Umbilical cord (tissue), 2 donors: ENCODE measurements around the gene PRRC1. TPM values are rescaled to one million over a fixed set of nuclear protein-coding genes. Genes with fewer than 3 reads are reported as not detected.
"Not testable (repeated sequence)": the region's sequence is repeated elsewhere in the genome, so short reads cannot be mapped to it uniquely, and the experiment has no call there.

Experiments used
- DNase-seq: peaks from one replicate; pipeline ENCODE4 v3.0.0-alpha.2; 2015; ENCODE audit warnings: low spot score
- total RNA-seq: library from RNA; depleted of rRNA; stranded (reverse); fragments of >200 nt; gene quantifications from one replicate; pipeline ENCODE4 v1.2.3, GENCODE V29; 2014; ENCODE audit warnings: low replicate concordance; ENCODE audit not compliant: insufficient read depth

Gene PRRC1
- total RNA-seq: 46.5 TPM

DNA sequence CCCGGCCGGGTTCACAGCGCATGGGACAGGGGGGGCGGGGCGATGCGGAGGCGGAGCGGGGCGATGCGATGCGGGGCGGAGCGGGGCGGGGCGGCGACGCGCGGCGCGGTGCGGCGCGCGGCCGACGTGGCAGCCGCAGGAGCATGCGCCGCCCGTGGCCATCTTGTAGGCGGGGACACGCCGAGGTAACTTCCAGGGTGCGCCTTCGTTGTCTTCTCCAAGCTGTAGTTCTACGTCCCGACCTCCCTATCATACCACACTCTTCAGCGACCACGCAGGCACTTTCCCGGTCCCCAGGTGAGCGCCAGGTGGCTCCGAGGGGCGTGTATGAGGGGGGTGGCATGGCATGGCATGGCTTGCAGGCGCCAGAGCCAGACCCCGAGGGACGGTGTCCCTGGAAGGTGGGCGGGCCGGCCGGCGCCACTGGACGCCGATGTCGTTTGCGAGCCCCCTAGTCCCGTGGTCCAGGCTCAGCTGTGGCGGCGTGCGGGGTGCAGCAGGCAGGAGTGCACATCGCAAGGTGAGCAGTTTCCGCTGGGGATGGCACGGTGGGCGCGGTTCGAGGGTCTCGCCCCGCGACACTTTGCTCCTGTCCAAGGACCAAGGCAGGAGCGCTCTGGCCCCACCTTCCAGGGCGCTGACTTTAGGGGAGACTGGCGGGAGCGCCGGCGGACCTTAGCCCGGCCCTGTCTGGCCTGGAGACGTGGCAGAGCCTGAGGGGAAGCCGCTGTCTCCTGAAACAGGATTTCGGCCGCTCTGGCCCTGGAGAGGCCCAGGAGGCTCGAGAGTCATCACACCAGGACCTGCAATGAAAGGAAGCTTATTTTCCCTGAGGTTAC, at the start of gene PRRC1:
TSS of gene PRRC1 (plus strand) at position 161 of the 839 bp plus-strand sequence. CDS start 5,840 bp downstream, outside the sequence.
- DNase-seq: peak; percentile 87

GRCh38 chr5:127471211-127471610, 46.2 kb upstream of the PRRC1 start:
- DNase-seq: no peak

DNA sequence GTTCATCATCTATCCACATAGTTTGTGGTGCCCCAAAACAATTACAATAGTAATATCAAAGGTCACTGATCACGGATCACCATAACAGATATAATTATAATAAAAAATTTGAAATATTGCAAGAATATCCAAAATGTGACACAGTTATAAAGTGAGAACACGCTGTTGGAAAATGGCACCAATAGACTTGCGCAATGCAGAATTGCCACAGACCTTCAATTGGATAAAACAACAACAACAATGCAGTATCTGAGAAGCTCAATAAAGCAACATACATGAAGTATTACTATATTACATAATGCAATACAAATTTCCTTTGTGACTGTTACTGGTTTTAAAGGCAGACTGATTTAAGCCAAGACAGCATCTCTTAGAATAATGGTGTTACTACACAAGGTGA, 44.7 kb upstream of the PRRC1 start:
- no peak for DNase-seq

GRCh38 chr5:127486471-127486870, 31.0 kb upstream of the PRRC1 start:
- DNase-seq: no peak

- DNase-seq: peak; percentile 63
Observed at GRCh38 chr5:127492854-127493738, 24.3 kb upstream of the PRRC1 start.

- DNase-seq: no peak
Observed at GRCh38 chr5:127498548-127498947, 18.9 kb upstream of the PRRC1 start.

DNA sequence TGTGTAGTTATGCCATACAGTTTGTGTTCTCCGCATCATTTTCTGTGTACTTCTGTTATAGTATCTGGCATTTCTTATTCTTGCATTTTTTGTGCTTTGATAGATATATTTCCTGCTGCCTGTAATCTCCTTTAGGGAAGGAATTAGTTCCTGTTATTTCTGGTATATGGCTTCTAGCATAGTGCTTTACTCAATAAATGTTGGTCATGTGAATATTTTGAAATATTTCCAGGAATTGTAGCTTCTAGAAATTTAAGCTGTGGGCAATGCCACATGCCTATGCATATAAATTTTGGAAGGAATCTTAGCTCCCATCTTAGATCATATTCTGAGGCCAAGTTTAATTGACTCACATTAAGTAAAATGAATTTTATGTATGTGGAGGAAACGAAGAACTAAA, 11.5 kb upstream of the PRRC1 start:
- no peak for DNase-seq

- DNase-seq: no peak
Observed at GRCh38 chr5:127506616-127507015, 10.8 kb upstream of the PRRC1 start.

DNA sequence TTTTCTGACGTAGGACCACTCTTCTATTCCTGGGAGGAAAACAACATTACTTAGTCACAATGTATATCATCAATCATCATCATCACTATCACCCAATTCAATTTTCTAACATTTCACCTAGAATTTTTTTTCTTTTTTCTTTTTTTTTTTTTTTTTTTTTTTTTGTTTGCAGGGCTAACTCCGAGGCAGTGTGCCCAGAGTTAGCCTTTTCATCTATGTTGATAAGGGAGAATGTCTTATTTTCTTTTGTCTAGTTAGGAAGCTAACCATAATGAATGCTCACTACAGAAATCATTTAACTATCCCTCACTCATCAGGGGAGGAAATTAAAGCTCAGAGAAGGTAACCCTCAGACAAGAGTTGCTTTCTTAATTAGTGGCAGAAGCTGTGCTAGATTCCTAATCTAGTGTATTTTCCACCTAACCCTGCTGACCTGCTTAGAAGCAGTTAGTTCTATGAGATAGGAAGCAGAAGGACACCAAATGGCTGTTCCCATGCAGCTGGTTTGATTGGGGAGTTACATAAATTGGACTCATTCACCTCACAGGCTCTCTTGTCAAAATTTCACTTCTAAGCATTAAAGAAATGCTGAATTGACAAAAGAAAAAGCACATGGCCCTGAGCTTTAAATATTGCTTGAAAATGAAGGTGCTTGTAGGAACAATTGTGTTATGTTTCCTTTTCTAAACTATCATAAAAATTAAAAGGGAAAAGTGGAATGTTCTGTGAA, 8.6 kb upstream of the PRRC1 start:
- no peak for DNase-seq

- DNase-seq: no peak
Observed at GRCh38 chr5:127513408-127513970, 4.0 kb upstream of the PRRC1 start.

- no peak for DNase-seq
Observed at GRCh38 chr5:127514816-127515215, 2.6 kb upstream of the PRRC1 start.

- DNase-seq: no peak
Observed at GRCh38 chr5:127515693-127516440, 1.6 kb upstream of the PRRC1 start.

DNA sequence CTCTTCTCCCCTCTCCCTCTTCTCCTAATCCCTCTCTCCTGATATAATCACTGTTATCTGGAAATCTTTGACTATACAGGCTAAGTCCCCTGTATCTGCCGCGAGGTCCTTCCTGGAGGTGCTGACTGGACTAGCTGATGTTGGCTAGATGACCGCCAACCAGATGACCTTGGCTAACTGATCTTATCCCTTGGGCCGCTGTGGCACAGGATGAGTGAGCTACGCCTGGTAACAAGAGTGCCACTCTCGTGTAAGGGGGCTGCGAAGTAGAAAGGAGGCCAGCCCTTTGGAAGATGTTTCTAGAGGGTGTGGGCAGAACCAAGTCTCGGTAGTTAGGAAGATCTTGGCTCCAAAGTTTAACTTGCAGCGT, 345 bp upstream of the PRRC1 start:
- DNase-seq: no peak

- no peak for DNase-seq
Observed at GRCh38 chr5:127518319-127518621, 830 bp downstream of the PRRC1 start.

- DNase-seq: no peak
Observed at GRCh38 chr5:127519527-127519926, 2.1 kb downstream of the PRRC1 start.

GRCh38 chr5:127521138-127521770, 3.8 kb downstream of the PRRC1 start:
- no peak for DNase-seq

DNA sequence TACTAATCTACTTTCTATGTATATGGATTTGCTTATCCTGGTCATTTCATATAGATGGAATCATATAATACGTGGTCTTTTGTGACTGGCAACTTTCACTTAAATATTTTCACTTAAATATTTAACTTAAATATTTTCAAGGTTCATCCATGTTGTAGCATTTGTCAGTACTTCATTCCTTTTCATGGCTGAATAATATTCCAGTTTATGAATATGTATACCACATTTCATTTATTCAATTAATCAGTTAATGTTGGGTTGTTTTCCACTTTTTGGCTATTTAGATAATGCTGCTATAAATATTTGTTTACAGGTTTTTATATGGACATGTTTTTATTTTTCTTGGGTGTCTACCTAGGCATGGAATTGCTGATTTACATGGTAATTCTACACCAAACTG, 7.7 kb downstream of the PRRC1 start:
- no peak for DNase-seq

- DNase-seq: no peak
Observed at GRCh38 chr5:127529904-127530682, 12.7 kb downstream of the PRRC1 start.

DNA sequence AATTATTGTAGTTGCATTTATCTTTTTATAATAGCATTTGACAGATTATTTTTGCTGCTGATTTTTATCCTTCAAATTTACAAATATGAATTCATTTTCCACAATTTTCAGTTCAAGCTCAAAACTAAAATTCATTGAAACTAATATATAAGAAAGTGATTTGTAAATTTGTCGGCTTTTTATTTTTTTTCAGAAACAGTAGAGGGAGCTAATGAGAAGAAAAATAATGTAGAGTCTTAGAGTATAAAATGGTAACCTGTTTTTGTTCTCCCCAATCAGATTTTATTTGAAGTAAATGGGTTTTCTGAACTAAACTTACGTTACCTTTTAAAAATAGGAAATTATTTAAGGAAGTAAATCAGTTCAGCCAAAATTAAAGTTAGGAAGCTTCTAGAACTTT, 19.2 kb downstream of the PRRC1 start:
- DNase-seq: no peak

GRCh38 chr5:127540553-127540952, 23.1 kb downstream of the PRRC1 start:
- not testable (repeated sequence) for DNase-seq
